ENCODE data around the gene INAVA. TPM values are rescaled to one million over a fixed set of nuclear protein-coding genes. Genes with fewer than 3 reads are reported as not detected.

The INAVA gene
- total and polyA plus RNA-seq, 2 of the 13 experiments (the other 11 are each of a cell fraction or from before 2014, with no cell fraction given): 6.0 to 13.5 TPM

- TF ChIP-seq ZNF775 (CRISPR knock-in tag; IDR thresholded peaks at IDR 0.05; ENCODE audit: borderline replicate concordance): no peak
- no peak for TF ChIP-seq MXD4 (CRISPR knock-in tag; IDR thresholded peaks at IDR 0.05)
- TF ChIP-seq XRCC5 (optimal IDR thresholded peaks at IDR 0.05; ENCODE audit: low read length): no peak
- TF ChIP-seq ZBTB7B (CRISPR knock-in tag; IDR thresholded peaks at IDR 0.05): no peak
- no peak for TF ChIP-seq TEAD2 (CRISPR knock-in tag; IDR thresholded peaks at IDR 0.05)
- TF ChIP-seq TAF1 (CRISPR knock-in tag; IDR thresholded peaks at IDR 0.05): peak; percentile 61
- no peak for TF ChIP-seq GZF1 (CRISPR knock-in tag; IDR thresholded peaks at IDR 0.05)
- TF ChIP-seq SNRNP70 (IDR thresholded peaks at IDR 0.05; ENCODE audit: low read depth, low read length): no peak
- TF ChIP-seq CENPX (CRISPR knock-in tag; IDR thresholded peaks at IDR 0.05): no peak
- no peak for TF ChIP-seq STAT5B (CRISPR knock-in tag; IDR thresholded peaks at IDR 0.05)
- TF ChIP-seq, protein P1, sequence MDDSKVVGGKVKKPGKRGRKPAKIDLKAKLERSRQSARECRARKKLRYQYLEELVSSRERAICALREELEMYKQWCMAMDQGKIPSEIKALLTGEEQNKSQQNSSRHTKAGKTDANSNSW (CRISPR knock-in tag; IDR thresholded peaks at IDR 0.05; ENCODE audit: borderline replicate concordance): no peak
- 0 out of 2 replicates have a peak, but pooled peaks have one; percentile 9 for TF ChIP-seq ZZZ3 (CRISPR knock-in tag; IDR thresholded peaks at IDR 0.05; ENCODE audit: borderline replicate concordance)
- TF ChIP-seq ZNF782 (CRISPR knock-in tag; IDR thresholded peaks at IDR 0.05; ENCODE audit: borderline replicate concordance): peak; percentile 62; the same call in 1 of the 2 replicates
- TF ChIP-seq ZNF33A (CRISPR knock-in tag; IDR thresholded peaks at IDR 0.05; ENCODE audit: borderline replicate concordance): no peak
- peak; percentile 68; the same call in 1 of the 2 replicates for TF ChIP-seq ZFP82 (CRISPR knock-in tag; IDR thresholded peaks at IDR 0.05; ENCODE audit: borderline replicate concordance)
- TF ChIP-seq ZKSCAN5 (CRISPR knock-in tag; IDR thresholded peaks at IDR 0.05): no peak
- no peak for TF ChIP-seq MEF2D (CRISPR knock-in tag; IDR thresholded peaks at IDR 0.05)
- no peak; the same call in 1 of the 2 replicates for TF ChIP-seq FOXJ3 (CRISPR knock-in tag; IDR thresholded peaks at IDR 0.05; ENCODE audit: borderline replicate concordance)
- 0 out of 2 replicates have a peak, but pooled peaks have one; percentile 6 for TF ChIP-seq ZNF547 (CRISPR knock-in tag; IDR thresholded peaks at IDR 0.05)
- no peak for TF ChIP-seq HNF1B (CRISPR knock-in tag; IDR thresholded peaks at IDR 0.05)
- no peak for TF ChIP-seq ATRX (CRISPR knock-in tag; IDR thresholded peaks at IDR 0.05; ENCODE audit: borderline replicate concordance)
- no peak; the same call in 1 of the 2 replicates for TF ChIP-seq RELA (CRISPR knock-in tag; IDR thresholded peaks at IDR 0.05)
- no peak for TF ChIP-seq ARID2 (CRISPR knock-in tag; IDR thresholded peaks at IDR 0.05; ENCODE audit: borderline replicate concordance)
- no peak for TF ChIP-seq HDAC6 (IDR thresholded peaks at IDR 0.05; ENCODE audit: low read depth, low read length)
- TF ChIP-seq FOXC1 (CRISPR knock-in tag; IDR thresholded peaks at IDR 0.05; ENCODE audit: borderline replicate concordance): no peak
- no peak for TF ChIP-seq ARHGAP35 (CRISPR knock-in tag; IDR thresholded peaks at IDR 0.05; ENCODE audit: borderline replicate concordance)
- no peak for TF ChIP-seq ZNF691 (CRISPR knock-in tag; IDR thresholded peaks at IDR 0.05; ENCODE audit: borderline replicate concordance, low read depth)
- no peak for TF ChIP-seq JUN (CRISPR knock-in tag; IDR thresholded peaks at IDR 0.05)
- TF ChIP-seq SAFB2 (CRISPR knock-in tag; IDR thresholded peaks at IDR 0.05; ENCODE audit: borderline replicate concordance, low read depth): no peak
Measured at GRCh38 chr1:200890818-200891773, 3.6 kb upstream of the INAVA start (continued).
